GM11168 (cell line): ENCODE data around the gene QRSL1.
"Not testable (repeated sequence)": the region's sequence is repeated elsewhere in the genome, so short reads cannot be mapped to it uniquely, and the experiment has no call there.

Experiments
- in situ Hi-C: fragments of 300-500 bp; cut with MboI; formaldehyde crosslinking; loops from one replicate; pipeline ENCODE4 v1.12.0; 2022; ENCODE audit warnings: low sequenced_read_pairs; ENCODE audit not compliant: unreplicated experiment

Gene QRSL1

GRCh38 chr6:106622412-106622811, 7.0 kb upstream of the QRSL1 start:
- in situ Hi-C loops, result no loop called here

GRCh38 chr6:106623039-106623438, 6.3 kb upstream of the QRSL1 start:
- in situ Hi-C loops, result no loop called here

GRCh38 chr6:106626485-106626884, 2.9 kb upstream of the QRSL1 start:
- in situ Hi-C loops, result no loop called here

GRCh38 chr6:106627760-106628159, 1.6 kb upstream of the QRSL1 start:
- in situ Hi-C loops, result not testable (repeated sequence)

GRCh38 chr6:106628658-106629102, 698 bp upstream of the QRSL1 start:
- in situ Hi-C loops, result no loop called here

- in situ Hi-C loops, result no loop called here
Measured at GRCh38 chr6:106629859-106630163, 433 bp downstream of the QRSL1 start.

- in situ Hi-C loops, result no loop called here
Measured at GRCh38 chr6:106630366-106630765, 988 bp downstream of the QRSL1 start.

- in situ Hi-C loops, result no loop called here
Measured at GRCh38 chr6:106631346-106631745, 2.0 kb downstream of the QRSL1 start.

- in situ Hi-C loops, result no loop called here
Measured at GRCh38 chr6:106634565-106634964, 5.2 kb downstream of the QRSL1 start.

- in situ Hi-C loops, result no loop called here
Measured at GRCh38 chr6:106637051-106637716, 7.8 kb downstream of the QRSL1 start.

- in situ Hi-C loops, result no loop called here
Measured at GRCh38 chr6:106637717-106638341, 8.5 kb downstream of the QRSL1 start.

- in situ Hi-C loops, result no loop called here
Measured at GRCh38 chr6:106639812-106640211, 10.4 kb downstream of the QRSL1 start.

GRCh38 chr6:106642476-106642875, 13.1 kb downstream of the QRSL1 start:
- in situ Hi-C loops, result no loop called here

GRCh38 chr6:106643061-106643460, 13.7 kb downstream of the QRSL1 start:
- in situ Hi-C loops, result no loop called here

GRCh38 chr6:106648651-106649308, 19.4 kb downstream of the QRSL1 start:
- in situ Hi-C loops, result no loop called here

GRCh38 chr6:106658469-106658868, 29.1 kb downstream of the QRSL1 start:
- in situ Hi-C loops, result no loop called here

- in situ Hi-C loops, result no loop called here
Measured at GRCh38 chr6:106659859-106660258, 30.5 kb downstream of the QRSL1 start.

- in situ Hi-C loops, result no loop called here
Measured at GRCh38 chr6:106662458-106662857, 33.1 kb downstream of the QRSL1 start.

- in situ Hi-C loops, result no loop called here
Measured at GRCh38 chr6:106666282-106667021, 37.1 kb downstream of the QRSL1 start.

GRCh38 chr6:106667022-106667402, 37.6 kb downstream of the QRSL1 start:
- in situ Hi-C loops, result no loop called here

GRCh38 chr6:106670236-106670635, 40.9 kb downstream of the QRSL1 start:
- in situ Hi-C loops, result no loop called here
